HG02973 (cell line): ENCODE results near the gene TNPO2.

Experiments
- ATAC-seq: cut with Tn5 transposase; IDR thresholded peaks from one replicate; pipeline ENCODE4 v1.9.1; 2021; ENCODE audit warnings: moderate library complexity; ENCODE audit not compliant: unreplicated experiment

TNPO2 gene

DNA sequence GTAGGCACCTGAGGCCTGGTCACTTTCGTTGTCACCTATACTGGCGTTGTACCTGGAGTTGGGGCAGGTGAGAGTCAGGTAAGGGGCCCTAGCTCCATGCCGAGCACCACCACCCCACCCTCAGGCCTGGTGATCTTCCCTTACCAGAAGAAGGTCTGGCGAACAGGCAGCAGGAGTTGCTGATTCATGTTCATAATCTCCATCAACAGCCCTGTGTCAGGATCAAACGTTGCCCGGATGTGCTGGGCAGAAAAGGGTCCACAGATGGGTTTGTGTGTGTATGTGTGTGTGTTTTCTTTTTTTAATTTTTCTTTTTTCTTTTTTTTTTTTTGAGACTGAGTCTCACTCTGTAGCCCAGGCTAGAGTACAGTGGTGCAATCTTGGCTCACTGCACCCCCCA lies 71.5 kb downstream of the TNPO2 start:
- no peak for ATAC-seq

DNA sequence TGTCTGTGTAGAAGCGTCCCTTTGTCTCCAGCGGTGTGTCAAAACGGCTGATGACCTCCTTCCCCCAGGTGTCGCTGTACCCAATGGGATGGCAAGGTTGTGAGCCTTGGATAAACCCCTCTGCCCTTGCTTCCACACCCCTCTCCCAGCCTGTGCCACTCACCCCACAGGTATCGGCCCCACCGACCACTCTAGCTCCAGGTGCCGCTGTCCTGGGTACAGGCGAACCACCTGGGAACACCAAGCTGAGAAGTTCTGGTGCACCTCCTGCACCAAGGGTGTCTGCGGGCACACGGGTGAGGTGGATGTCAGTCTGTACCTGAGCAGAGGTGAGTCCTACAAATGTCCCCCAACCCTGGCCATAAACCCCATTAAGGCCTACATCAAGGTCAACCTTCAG lies 73.8 kb downstream of the TNPO2 start:
- no peak for ATAC-seq
